Muscle of leg (tissue), 11 donors: ENCODE measurements around the gene RHBDL1. TPM values are rescaled to one million over a fixed set of nuclear protein-coding genes. Genes with fewer than 3 reads are reported as not detected.
A peak's percentile ranks its signal among the peaks of the same experiment; 100 is the strongest.
"Not testable (repeated sequence)": the region's sequence is repeated elsewhere in the genome, so short reads cannot be mapped to it uniquely, and the experiment has no call there.

ENCODE experiments used
- DNase-seq: peaks from one replicate; pipeline ENCODE4 v3.0.0; 2013
- H3K27ac ChIP-seq: one replicate; pipeline ENCODE4 v1.5.1; 2013; ENCODE audit warnings: mild to moderate bottlenecking, low read length, control low read depth
- H3K27me3 ChIP-seq: one replicate; pipeline ENCODE4 v1.6.1; 2013; ENCODE audit warnings: low read length; ENCODE audit not compliant: control insufficient read depth, insufficient read depth
- H3K36me3 ChIP-seq: one replicate; pipeline ENCODE4 v1.6.1; 2013; ENCODE audit warnings: low read length; ENCODE audit not compliant: control insufficient read depth, insufficient read depth
- H3K4me1 ChIP-seq: one replicate; pipeline ENCODE4 v1.6.1; 2013; ENCODE audit warnings: low read length; ENCODE audit not compliant: control insufficient read depth, insufficient read depth
- H3K4me3 ChIP-seq: one replicate; pipeline ENCODE4 v1.5.1; 2013; ENCODE audit warnings: low read length, control low read depth
- H3K9me3 ChIP-seq: replicated peaks from 2 replicates; pipeline ENCODE4 v1.6.1; 2013; ENCODE audit warnings: low read depth, low read length; ENCODE audit not compliant: control insufficient read depth
- WGBS: methylation state at CpG from one replicate; pipeline ENCODE4 v1.1.5; 2013; ENCODE audit warnings: missing lambda C conversion rate; ENCODE audit not compliant: insufficient coverage; 5-methylcytosine and 5-hydroxymethylcytosine counted together
- polyA plus RNA-seq, 8 donors: library from polyadenylated mRNA; unstranded; fragments of 120-200 nt; gene quantifications; one replicate each; pipeline versions ENCODE4 v1.2.1 to v1.2.3, GENCODE V29; 2013; ENCODE audit warnings: inconsistent platforms in 1 of 8, low replicate concordance in 1 of 8; ENCODE audit not compliant: insufficient read length in 8 of 8, insufficient read depth in 1 of 8
- total RNA-seq: library from RNA; stranded (reverse); fragments of 120-200 nt; gene quantifications from one replicate; pipeline ENCODE4 v1.2.4, GENCODE V29; 2013

RHBDL1 gene
- total and polyA plus RNA-seq, 9 donors: 0.84 to 2.6 (median 1.6) TPM

DNA sequence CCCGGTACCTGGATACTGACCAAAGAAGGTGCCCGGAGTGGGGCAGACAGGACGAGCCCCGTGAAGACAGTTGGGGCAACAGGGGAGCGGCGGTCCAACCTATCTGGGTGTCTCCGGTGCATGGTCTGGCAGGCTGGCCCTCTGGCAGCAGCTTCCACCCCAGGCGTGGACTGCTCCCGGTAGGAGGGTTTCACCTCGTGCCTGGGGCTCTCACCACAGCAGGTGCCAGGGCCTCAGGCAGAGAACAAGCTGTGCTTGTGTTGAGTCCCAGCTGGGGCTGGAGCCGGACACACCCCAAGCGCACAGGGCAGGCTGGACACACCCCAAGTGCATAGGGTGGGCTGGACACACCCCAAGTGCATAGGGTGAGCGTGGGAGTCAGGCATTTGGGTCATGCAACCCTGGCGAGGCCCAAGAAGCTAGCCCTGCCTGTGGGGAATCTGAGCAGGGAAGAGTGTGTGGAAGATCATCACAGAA, 31.6 kb downstream of the RHBDL1 start:
- no peak for DNase-seq
- H3K27ac ChIP-seq: no peak overlapping the region
- peaks cover 90% of the 10 kb centered on the region for H3K27me3 ChIP-seq
- WGBS: 33% methylated on average over 14 of the region's 14 CpGs
- peaks cover 36% of the 10 kb centered on the region for H3K4me1 ChIP-seq
- H3K4me3 ChIP-seq: no peak overlapping the region
- no peaks in the 10 kb centered on the region for H3K36me3 ChIP-seq
- H3K9me3 ChIP-seq: no peaks in the 10 kb centered on the region

DNA sequence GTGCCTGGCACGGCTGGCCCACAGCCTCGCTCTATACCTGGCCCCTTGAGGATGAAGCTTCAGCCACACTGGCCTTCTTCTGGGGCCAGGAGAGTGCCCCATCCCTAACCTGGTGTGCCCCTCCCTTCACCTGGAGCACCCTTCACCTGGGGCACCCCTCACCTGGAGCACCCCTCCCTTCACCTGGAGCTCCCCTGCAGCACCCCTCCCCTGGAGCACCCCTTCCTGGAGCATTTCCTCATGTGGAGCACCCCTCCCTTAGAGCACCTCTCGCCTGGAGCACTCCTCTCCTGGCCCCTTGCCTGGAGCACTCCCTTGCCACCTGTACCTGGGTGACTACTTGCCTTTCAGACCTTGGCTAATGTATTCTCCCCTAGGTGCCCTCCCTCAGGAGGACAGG, 32.5 kb downstream of the RHBDL1 start:
- WGBS: 50% methylated on average over 1 of the region's 3 CpGs

DNA sequence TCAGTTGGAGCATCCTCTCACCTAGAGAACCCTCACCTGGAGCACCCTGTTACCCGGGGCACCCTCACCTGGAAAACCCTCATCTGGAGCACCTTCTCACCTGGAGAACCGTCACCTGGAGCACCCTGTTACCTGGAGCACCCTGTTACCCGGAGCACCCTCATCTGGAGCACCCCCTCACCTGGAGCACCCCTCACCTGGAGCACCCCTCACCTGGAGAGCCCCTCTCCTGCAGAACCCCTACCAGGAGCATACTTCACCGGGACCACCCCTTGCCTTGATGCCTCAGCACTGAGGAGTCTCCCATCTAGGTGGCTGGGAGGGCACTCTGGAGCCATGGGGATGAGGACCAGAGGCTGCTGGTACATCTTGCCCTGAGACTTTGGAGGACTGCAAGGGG, 33.5 kb downstream of the RHBDL1 start:
- Histone ChIP-seq H3K36me3 (no peaks in the 10 kb centered on the region), H3K9me3 (no peaks in the 10 kb centered on the region), H3K4me3 (no peak overlapping the region), H3K27ac (no peak overlapping the region), H3K4me1 (peaks cover 36% of the 10 kb centered on the region), H3K27me3 (peaks cover 78% of the 10 kb centered on the region)
- WGBS: 84% methylated on average over 4 of the region's 4 CpGs
- DNase-seq: no peak

More for the DNA sequence above, 32.5 kb downstream of the RHBDL1 start:
- Histone ChIP-seq H3K4me1 (peaks cover 36% of the 10 kb centered on the region), H3K9me3 (no peaks in the 10 kb centered on the region), H3K36me3 (no peaks in the 10 kb centered on the region), H3K4me3 (no peak overlapping the region), H3K27ac (no peak overlapping the region), H3K27me3 (peaks cover 84% of the 10 kb centered on the region)
- DNase-seq: no peak

DNA sequence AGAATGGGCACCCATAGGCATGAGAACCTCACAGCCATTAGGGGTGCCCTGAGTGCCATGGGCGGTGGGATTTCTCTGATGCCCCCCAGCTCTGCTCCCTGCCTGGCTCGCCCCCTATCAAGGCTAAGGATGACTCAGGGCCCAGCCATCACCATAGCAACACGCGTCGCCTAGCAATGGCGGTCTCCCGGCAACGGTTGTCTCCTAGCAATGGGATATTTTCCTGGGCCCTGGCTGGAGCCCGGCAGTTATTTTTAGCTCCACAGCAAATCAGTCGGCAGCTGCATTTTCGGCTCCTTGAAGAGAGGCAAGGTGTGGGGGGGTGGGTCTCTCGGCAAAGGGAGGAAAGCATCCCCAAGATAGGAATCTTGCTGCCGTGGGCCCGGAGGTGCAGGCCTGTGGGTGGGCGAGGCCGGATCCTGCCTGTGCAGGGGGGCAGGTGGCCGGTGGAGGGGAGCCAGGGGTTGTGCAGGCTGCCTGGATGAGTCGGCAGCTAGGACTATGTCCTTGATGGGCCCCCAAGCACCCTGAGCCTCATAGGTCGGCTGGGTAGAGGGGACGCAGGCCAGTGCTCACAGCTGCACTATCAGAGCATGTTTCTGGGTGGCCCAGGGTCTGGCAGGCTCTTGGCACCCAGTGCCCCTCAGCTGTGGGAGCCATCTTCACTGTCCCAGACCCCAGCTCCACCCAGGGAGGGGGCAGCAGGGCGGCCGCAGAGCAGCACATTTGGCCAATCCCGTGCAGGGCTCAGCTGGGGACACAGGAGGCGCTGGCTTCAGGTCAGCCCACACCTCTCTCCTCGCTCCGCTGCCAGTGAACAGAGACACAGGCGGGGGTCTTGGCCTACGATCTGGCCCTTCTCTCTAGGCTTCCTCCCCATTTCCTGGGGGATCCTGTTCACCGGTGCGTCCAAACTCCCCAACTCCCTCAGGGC, 34.4 kb downstream of the RHBDL1 start:
- WGBS: 15% methylated on average over 30 of the region's 30 CpGs
- Histone ChIP-seq H3K36me3 (no peaks in the 10 kb centered on the region), H3K27me3 (peaks cover 71% of the 10 kb centered on the region), H3K4me3 (no peak overlapping the region), H3K4me1 (peaks cover 41% of the 10 kb centered on the region), H3K27ac (no peak overlapping the region), H3K9me3 (no peaks in the 10 kb centered on the region)
- peak; percentile 78 for DNase-seq

DNA sequence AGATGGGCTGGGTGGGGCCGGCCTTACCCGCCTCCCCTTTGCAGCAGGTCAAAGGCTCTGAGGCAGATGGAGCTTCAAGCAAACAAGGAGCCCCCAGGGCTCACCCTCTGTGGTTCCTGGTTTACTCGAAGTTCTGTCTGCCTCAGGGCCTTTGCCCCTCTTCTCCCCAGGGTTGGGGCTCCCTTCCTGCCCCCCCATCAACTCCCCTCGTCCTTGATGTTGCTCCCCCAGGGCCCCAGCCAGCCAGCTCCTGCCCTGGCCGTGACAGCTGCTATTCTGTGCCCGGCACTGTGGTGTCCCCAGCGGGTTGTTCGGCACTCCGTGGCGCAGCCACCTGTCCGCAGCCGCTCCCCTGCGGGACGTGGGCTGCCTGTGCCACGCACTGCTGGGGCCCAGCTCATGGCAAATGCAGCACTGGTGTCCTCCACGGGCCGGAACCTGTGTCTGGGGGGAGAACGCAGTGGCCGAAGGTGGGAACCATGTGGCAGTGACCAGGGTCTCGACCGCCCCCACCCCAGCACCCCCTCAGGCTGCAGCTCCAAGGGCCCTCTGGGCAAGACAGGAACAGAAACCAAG, 35.1 kb downstream of the RHBDL1 start:
- no peaks in the 10 kb centered on the region for H3K9me3 ChIP-seq
- no peak overlapping the region for H3K27ac ChIP-seq
- H3K27me3 ChIP-seq: peaks cover 66% of the 10 kb centered on the region
- 66% methylated on average over 19 of the region's 21 CpGs for WGBS
- H3K4me1 ChIP-seq: peaks cover 41% of the 10 kb centered on the region
- no peaks in the 10 kb centered on the region for H3K36me3 ChIP-seq
- H3K4me3 ChIP-seq: no peak overlapping the region
- DNase-seq: no peak

DNA sequence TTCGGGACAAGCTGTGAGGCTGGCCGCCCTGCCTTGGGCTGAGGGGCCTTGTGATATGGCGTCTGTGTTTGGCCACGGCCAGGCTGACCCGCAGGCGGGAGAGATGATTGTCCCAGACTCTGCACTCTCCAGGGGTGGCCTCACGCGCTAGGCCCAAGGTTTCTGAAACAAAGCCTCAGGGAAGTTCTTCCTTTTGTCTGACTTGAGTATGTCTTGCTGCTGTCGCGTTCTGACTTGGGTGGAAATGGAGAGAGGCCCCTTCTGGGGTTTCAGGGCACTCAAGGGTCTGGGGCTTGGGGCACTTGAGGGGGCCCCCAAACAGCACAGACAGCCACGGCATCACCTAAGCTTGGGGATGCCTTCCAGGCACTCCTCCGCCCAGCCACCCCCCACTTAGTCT, 35.6 kb downstream of the RHBDL1 start:
- peaks cover 44% of the 10 kb centered on the region for H3K4me1 ChIP-seq
- WGBS: 71% methylated on average over 11 of the region's 12 CpGs
- no peaks in the 10 kb centered on the region for H3K9me3 ChIP-seq
- H3K27me3 ChIP-seq: peaks cover 68% of the 10 kb centered on the region
- H3K27ac ChIP-seq: no peak overlapping the region
- H3K4me3 ChIP-seq: no peak overlapping the region
- H3K36me3 ChIP-seq: no peaks in the 10 kb centered on the region
- no peak for DNase-seq

DNA sequence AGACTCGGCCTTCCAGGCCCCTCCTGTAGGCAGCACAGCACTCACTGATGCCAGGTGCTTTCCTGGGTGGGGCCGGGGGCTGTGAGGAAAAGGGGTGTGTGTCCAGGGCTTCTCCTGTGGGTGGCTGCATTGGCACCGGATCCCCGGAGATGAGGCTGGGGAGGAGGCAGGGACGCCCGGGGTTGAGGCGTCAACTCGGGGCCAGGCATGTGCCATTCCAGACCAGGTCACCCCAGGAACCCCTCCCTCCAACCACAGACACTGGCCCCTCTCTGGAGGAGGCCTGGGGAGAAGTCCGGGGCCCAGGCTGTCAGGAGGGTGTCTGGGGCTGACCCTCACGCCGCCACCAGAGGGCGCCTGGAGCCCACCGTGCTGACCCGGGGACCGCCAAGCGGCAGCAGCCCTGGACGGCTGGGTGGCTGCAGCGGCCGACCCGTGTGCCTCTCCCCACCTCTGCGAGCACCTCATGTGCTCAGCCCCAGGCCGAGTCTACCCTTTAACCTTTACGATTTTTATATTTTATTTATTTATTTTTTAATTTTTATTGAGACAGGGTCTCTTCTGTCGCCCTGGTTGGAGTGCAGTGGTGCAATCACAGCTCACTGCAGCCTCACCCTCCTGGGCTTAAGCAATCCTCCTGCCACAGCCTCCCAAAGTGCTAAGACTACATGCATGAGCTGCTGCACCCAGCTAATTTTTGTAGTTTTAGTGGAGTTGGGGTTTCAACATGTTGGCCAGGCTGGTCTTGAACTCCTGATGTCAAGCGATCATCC, 36.3 kb downstream of the RHBDL1 start:
- 12% methylated on average over 12 of the region's 25 CpGs for WGBS
- peak; percentile 71 for DNase-seq
- Histone ChIP-seq H3K4me1 (peaks cover 46% of the 10 kb centered on the region), H3K27me3 (peaks cover 68% of the 10 kb centered on the region), H3K9me3 (no peaks in the 10 kb centered on the region), H3K4me3 (no peak overlapping the region), H3K27ac (no peak overlapping the region), H3K36me3 (no peaks in the 10 kb centered on the region)

DNA sequence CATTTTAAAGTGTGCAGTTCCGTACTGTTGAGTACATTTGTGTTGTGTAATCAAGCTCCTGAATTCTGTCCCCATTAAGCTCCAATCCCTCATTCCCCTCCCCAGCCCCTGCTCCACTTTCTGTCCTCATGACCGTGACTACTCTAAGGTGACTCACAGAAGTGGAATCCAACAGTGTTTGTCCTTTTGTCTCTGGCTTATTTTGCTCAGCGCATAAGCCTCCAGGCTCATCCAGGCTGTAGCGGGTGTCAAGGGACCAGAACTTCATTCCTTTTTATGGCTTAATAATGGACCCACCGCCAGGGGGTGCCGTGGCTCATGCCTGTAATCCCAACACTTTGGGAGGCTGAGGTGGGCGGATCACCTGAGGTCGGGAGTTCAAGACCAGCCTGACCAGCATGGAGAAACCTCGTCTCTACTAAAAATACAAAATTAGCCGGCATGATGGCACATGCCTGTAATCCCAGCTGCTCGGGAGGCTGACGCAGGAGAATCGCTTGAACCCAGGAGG, 37.3 kb downstream of the RHBDL1 start:
- H3K4me3 ChIP-seq, H3K9me3 ChIP-seq, H3K36me3 ChIP-seq, DNase-seq, H3K27ac ChIP-seq: not testable (repeated sequence)
- 30% methylated on average over 3 of the region's 13 CpGs for WGBS
- peaks cover 59% of the 10 kb centered on the region for H3K27me3 ChIP-seq
- peaks cover 51% of the 10 kb centered on the region for H3K4me1 ChIP-seq

DNA sequence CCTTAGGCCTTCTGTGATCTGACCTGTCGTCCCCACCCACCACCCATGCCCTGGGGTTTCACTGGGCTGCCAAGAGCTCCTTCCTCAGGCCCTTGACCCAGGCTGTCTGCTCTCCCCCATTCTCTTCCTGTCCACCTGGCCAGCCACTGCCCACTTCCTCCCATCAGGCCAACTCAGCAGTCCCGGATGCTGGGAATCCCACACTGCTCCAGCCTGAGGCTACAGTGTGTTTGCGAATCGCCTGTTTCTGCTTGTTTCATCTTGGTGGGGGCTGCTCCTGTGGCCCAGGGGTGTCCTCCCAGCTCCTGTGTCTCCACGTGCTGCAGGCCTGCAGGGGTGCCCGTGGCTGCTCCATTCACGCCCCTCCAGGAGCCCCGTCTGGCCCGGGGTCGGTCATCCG, 38.6 kb downstream of the RHBDL1 start:
- H3K4me1 ChIP-seq: peaks cover 64% of the 10 kb centered on the region

More for the DNA sequence above, 38.6 kb downstream of the RHBDL1 start:
- H3K9me3 ChIP-seq: no peaks in the 10 kb centered on the region
- WGBS: 66% methylated on average over 8 of the region's 11 CpGs
- H3K4me3 ChIP-seq: no peak overlapping the region
- H3K36me3 ChIP-seq: no peaks in the 10 kb centered on the region
- no peak overlapping the region for H3K27ac ChIP-seq
- H3K27me3 ChIP-seq: peaks cover 46% of the 10 kb centered on the region
- DNase-seq: no peak
